K562 (cell line): ENCODE data around the gene DDX51. TPM values are rescaled to one million over a fixed set of nuclear protein-coding genes. Genes with fewer than 3 reads are reported as not detected.

Experiments used
- ATAC-seq: fragments of 200-7000 bp; cut with Tn5 transposase; 3 replicates; pipeline ENCODE4 v1.9.1; 2020; ENCODE audit warnings: moderate library complexity
- BruUV-seq: library from RNA; stranded (reverse); fragments of 400-500 nt; replicated peaks from 2 replicates; lab custom pipeline; 2021; lab: Mats Ljungman, UMichigan
- CTCF ChIA-PET: fragments of 300-600 bp; formaldehyde crosslinking; extraction: SDS; loops from one replicate; lab custom pipeline; 2021; ENCODE audit warnings: low intra/inter-chr PET ratio; lab: Yijun Ruan, JAX
- POLR2A ChIA-PET: fragments of 300-600, 350-650 bp; sonication (Branson Sonifier 250); formaldehyde crosslinking; extraction: SDS; loops from one replicate; lab custom pipeline; 2021; ENCODE audit warnings: antibody characterized with exemption, inconsistent platforms; lab: Yijun Ruan, JAX
- DNase-seq, 4 experiments: peaks; one replicate each; pipeline versions ENCODE4 v3.0.0 to v3.0.0-alpha.2; 2011 to 2018; ENCODE audit warnings: low spot score in 3 of 4, mixed read lengths in 3 of 4; ENCODE audit errors: extremely low read depth in 1 of 4
- FAIRE-seq: peaks from 2 replicates; lab custom pipeline; 2011; peaks lifted over from hg19 to GRCh38; lab: Jason Lieb, UNC
- H2AFZ ChIP-seq: 2 replicates; pipeline ENCODE4 v1.6.0; 2011; ENCODE audit warnings: low read depth, low read length, control low read depth, inconsistent platforms
- H3K27ac ChIP-seq: fragments of 200-600 bp; 3 replicates; pipeline ENCODE4 v1.8.0; 2011; ENCODE audit warnings: low read depth, mild to moderate bottlenecking, control low read depth, inconsistent platforms, low read length, moderate library complexity, mixed read lengths; ENCODE audit errors: extremely low read depth
- H3K27me3 ChIP-seq, 2 experiments: fragments of 300-600 bp in 1 of 2; 2 replicates in 1 of 2; 3 replicates in 1 of 2; pipeline versions ENCODE4 v1.6.0 to v1.8.0; 2011; ENCODE audit warnings: inconsistent platforms in 2 of 2, low read length in 2 of 2, mild to moderate bottlenecking in 1 of 2, mixed read lengths in 1 of 2, moderate library complexity in 1 of 2; ENCODE audit not compliant: control insufficient read depth in 2 of 2, insufficient read depth in 2 of 2
- H3K36me3 ChIP-seq: fragments of 300-600 bp; 3 replicates; pipeline ENCODE4 v1.8.0; 2011; ENCODE audit warnings: mild to moderate bottlenecking, low read length, inconsistent platforms; ENCODE audit not compliant: control insufficient read depth, insufficient read depth
- H3K4me1 ChIP-seq, 2 experiments: fragments of 200-600 bp in 1 of 2; replicated peaks in 1 of 2; 2 replicates in 1 of 2; 3 replicates in 1 of 2; pipeline versions ENCODE4 v1.5.1 to v1.8.0; 2011; ENCODE audit warnings: inconsistent platforms in 2 of 2, low read length in 2 of 2, mild to moderate bottlenecking in 1 of 2, mixed read lengths in 1 of 2, moderate library complexity in 1 of 2; ENCODE audit not compliant: control insufficient read depth in 2 of 2, insufficient read depth in 2 of 2
- H3K4me2 ChIP-seq: 2 replicates; pipeline ENCODE4 v1.6.1; 2011; ENCODE audit warnings: low read length, control low read depth, inconsistent platforms, mixed read lengths; ENCODE audit not compliant: insufficient read depth
- H3K4me3 ChIP-seq: fragments of 200-600 bp; sonication (generic), shearing (Covaris generic); 2 replicates; pipeline ENCODE4 v1.5.1; 2016; ENCODE audit warnings: control low read depth, inconsistent platforms
- H3K79me2 ChIP-seq: fragments of 200-600 bp; 3 replicates; pipeline ENCODE4 v1.8.0; 2011; ENCODE audit warnings: low read length, inconsistent platforms; ENCODE audit not compliant: control insufficient read depth, insufficient read depth
- H3K9ac ChIP-seq, 2 experiments: 2 replicates each; pipeline versions ENCODE4 v1.6.0 to v1.6.1; 2011; ENCODE audit warnings: low read depth in 2 of 2, low read length in 2 of 2, control low read depth in 1 of 2, inconsistent platforms in 1 of 2, mild to moderate bottlenecking in 1 of 2, mixed read lengths in 1 of 2; ENCODE audit not compliant: insufficient read depth in 1 of 2
- H3K9me1 ChIP-seq: one replicate; pipeline ENCODE4 v1.6.0; 2011; ENCODE audit warnings: inconsistent platforms, mild to moderate bottlenecking, low read length, moderate library complexity; ENCODE audit not compliant: control insufficient read depth, insufficient read depth
- H3K9me3 ChIP-seq: replicated peaks from 2 replicates; pipeline ENCODE4 v1.5.1; 2011; ENCODE audit warnings: low read depth, low read length, inconsistent platforms; ENCODE audit not compliant: control insufficient read depth, insufficient read depth
- H4K20me1 ChIP-seq: replicated peaks from 2 replicates; pipeline ENCODE4 v1.6.1; 2011; ENCODE audit warnings: low read length, inconsistent platforms, mixed read lengths; ENCODE audit not compliant: control insufficient read depth, insufficient read depth
- ARID3B ChIP-seq: fragments of 250-450 bp; sonication (Bioruptor Pico); IDR thresholded peaks from 2 replicates; pipeline ENCODE4 v1.4.0; 2020; ENCODE audit warnings: borderline replicate concordance
- BACH1 ChIP-seq: fragments of 200-800 bp; sonication (Bioruptor generic); IDR thresholded peaks from 2 replicates; pipeline ENCODE4 v1.6.1; 2016; ENCODE audit warnings: missing genetic modification characterization, missing compliant biosample characterization
- HDAC3 ChIP-seq: fragments of 450-650 bp; IDR thresholded peaks from 2 replicates; pipeline ENCODE4 v1.6.1; 2018; ENCODE audit warnings: borderline replicate concordance, mild to moderate bottlenecking, moderate library complexity; ENCODE audit not compliant: partially characterized antibody
- SAFB ChIP-seq: fragments of 200-400 bp; formaldehyde crosslinking; IDR thresholded peaks from 2 replicates; pipeline ENCODE4 v1.6.1; 2017; ENCODE audit warnings: low read depth, low read length, borderline replicate concordance
- SREBF1 ChIP-seq: fragments of 150-350 bp; IDR thresholded peaks from 2 replicates; pipeline ENCODE4 v1.6.1; 2014; ENCODE audit warnings: antibody characterized with exemption, low read depth, low read length, borderline replicate concordance
- WGBS: fragments of 100-300 bp; shearing (Covaris generic); methylation state at CpG from one replicate; pipeline ENCODE4 v1.1.6; 2016; ENCODE audit warnings: low coverage, mixed read lengths; ENCODE audit not compliant: insufficient coverage; ENCODE audit errors: missing lambda C conversion rate; 5-methylcytosine and 5-hydroxymethylcytosine counted together
- in situ Hi-C: fragments of 300-500 bp; cut with MboI; formaldehyde crosslinking; loops from 4 replicates; pipeline ENCODE4 v1.15.0; 2018; ENCODE audit warnings: inconsistent platforms, mixed read lengths
- intact Hi-C: fragments of 100-400 bp; cut with micrococcal nuclease; formaldehyde crosslinking; loops from 2 replicates; pipeline ENCODE4 v1.14.2; 2022
- polyA plus RNA-seq, 8 experiments: library from polyadenylated mRNA; depleted of rRNA in 4 of 8; stranded (reverse) in 5 of 8; unstranded in 3 of 8; fragments of >200 nt; fragmentation: Nextera tagmentation in 2 of 8; fragmentation: Illumina TruSeq in 1 of 8; extraction: Ambion mirVana in 2 of 8; extraction: Trizol in 1 of 8; gene quantifications; 2 replicates each; pipeline versions ENCODE4 v1.2.1 to v1.2.3, GENCODE V29; 2011 to 2014; ENCODE audit warnings: inconsistent platforms in 1 of 8, missing spikeins in 1 of 8
- total RNA-seq, 7 experiments: library from RNA; depleted of rRNA in 6 of 7; stranded (reverse); fragments of >200 nt in 6 of 7; fragmentation: Illumina TruSeq in 2 of 7; extraction: Trizol in 2 of 7; gene quantifications; 2 replicates each; pipeline versions ENCODE4 v1.2.1 to v1.2.3, GENCODE V29; 2011 to 2021; ENCODE audit warnings: low replicate concordance in 1 of 7
- TF ChIP-seq, protein P1 (sequence below): fragments of 250-450 bp; sonication (Bioruptor Pico); IDR thresholded peaks from 2 replicates; pipeline ENCODE4 v1.5.0; 2020; ENCODE audit warnings: mild to moderate bottlenecking
- TF ChIP-seq, protein P2 (sequence below): fragments of 200-400 bp; formaldehyde crosslinking; IDR thresholded peaks from 2 replicates; pipeline ENCODE4 v1.6.1; 2017; ENCODE audit warnings: mild to moderate bottlenecking, low read depth, low read length, moderate library complexity

The DDX51 gene
- total and polyA plus RNA-seq, 9 of the 15 experiments (the other 6 are each of a cell fraction or from before 2014, with no cell fraction given) = 1.1 to 35.9 (median 12.4) TPM

GRCh38 chr12:132127041-132127440 lies 17.1 kb downstream of the DDX51 start:
- H3K9me3 ChIP-seq = peaks cover 2% of the 10 kb centered on the region
- no TSS peak for BruUV-seq
- TF ChIP-seq HDAC3 (no peak), ARID3B (CRISPR knock-in tag) (no peak), SAFB (no peak), BACH1 (tag) (no peak), SREBF1 (no peak)
- TF ChIP-seq, protein P1, sequence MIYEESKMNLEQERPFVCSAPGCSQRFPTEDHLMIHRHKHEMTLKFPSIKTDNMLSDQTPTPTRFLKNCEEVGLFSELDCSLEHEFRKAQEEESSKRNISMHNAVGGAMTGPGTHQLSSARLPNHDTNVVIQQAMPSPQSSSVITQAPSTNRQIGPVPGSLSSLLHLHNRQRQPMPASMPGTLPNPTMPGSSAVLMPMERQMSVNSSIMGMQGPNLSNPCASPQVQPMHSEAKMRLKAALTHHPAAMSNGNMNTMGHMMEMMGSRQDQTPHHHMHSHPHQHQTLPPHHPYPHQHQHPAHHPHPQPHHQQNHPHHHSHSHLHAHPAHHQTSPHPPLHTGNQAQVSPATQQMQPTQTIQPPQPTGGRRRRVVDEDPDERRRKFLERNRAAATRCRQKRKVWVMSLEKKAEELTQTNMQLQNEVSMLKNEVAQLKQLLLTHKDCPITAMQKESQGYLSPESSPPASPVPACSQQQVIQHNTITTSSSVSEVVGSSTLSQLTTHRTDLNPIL = no peak
- TF ChIP-seq, protein P2, sequence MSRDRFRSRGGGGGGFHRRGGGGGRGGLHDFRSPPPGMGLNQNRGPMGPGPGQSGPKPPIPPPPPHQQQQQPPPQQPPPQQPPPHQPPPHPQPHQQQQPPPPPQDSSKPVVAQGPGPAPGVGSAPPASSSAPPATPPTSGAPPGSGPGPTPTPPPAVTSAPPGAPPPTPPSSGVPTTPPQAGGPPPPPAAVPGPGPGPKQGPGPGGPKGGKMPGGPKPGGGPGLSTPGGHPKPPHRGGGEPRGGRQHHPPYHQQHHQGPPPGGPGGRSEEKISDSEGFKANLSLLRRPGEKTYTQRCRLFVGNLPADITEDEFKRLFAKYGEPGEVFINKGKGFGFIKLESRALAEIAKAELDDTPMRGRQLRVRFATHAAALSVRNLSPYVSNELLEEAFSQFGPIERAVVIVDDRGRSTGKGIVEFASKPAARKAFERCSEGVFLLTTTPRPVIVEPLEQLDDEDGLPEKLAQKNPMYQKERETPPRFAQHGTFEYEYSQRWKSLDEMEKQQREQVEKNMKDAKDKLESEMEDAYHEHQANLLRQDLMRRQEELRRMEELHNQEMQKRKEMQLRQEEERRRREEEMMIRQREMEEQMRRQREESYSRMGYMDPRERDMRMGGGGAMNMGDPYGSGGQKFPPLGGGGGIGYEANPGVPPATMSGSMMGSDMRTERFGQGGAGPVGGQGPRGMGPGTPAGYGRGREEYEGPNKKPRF = no peak
- TF ChIP-seq, all 486 proteins: peak for 0
- H3K4me2 ChIP-seq = no peak overlapping the region
- 96% methylated on average over 6 of the region's 8 CpGs for WGBS
- ATAC-seq = no peak
- H3K4me3 ChIP-seq = no peak overlapping the region
- no peaks in the 10 kb centered on the region for H3K27me3 ChIP-seq
- no peak for DNase-seq
- FAIRE-seq = no peak
- no peak overlapping the region for H3K9ac ChIP-seq
- ChIA-PET CTCF (no interaction called here), POLR2A (no interaction called here)
- H3K9me1 ChIP-seq = no peaks in the 10 kb centered on the region
- intact Hi-C loops = no loop called here
- in situ Hi-C loops = no loop called here
- H4K20me1 ChIP-seq = no peaks in the 10 kb centered on the region
- no peaks in the 10 kb centered on the region for H3K4me1 ChIP-seq
- H2AFZ ChIP-seq = no peak overlapping the region
- H3K79me2 ChIP-seq = no peaks in the 10 kb centered on the region
- H3K27ac ChIP-seq = no peak overlapping the region
- H3K36me3 ChIP-seq = peaks cover 69% of the 10 kb centered on the region
